ENCODE results near the gene EPB42. TPM values are rescaled to one million over a fixed set of nuclear protein-coding genes. Genes with fewer than 3 reads are reported as not detected.

EPB42 gene
- total and polyA plus RNA-seq, 2 of the 4 experiments (the other 2 are of a cell fraction) = not detected

GRCh38 chr15:43207024-43207423, 13.8 kb downstream of the EPB42 start:
- H2AFZ ChIP-seq (replicated peaks; ENCODE audit: low read length, poor library complexity) = no peak overlapping the region
- in situ Hi-C loops (cut with MboI; ENCODE audit: low sequenced_read_pairs) = no loop called here
- no peak overlapping the region for H2AK9ac ChIP-seq (replicated peaks; ENCODE audit: low read depth, low read length, poor library complexity)
- no peak overlapping the region for H3K27ac ChIP-seq (ENCODE audit: insufficient read depth, low read length)
- no peak overlapping the region for H2BK15ac ChIP-seq (ENCODE audit: low read depth, low read length)
- no peak for TF ChIP-seq USF2 (IDR thresholded peaks at IDR 0.05; ENCODE audit: low read depth, low read length)
- TF ChIP-seq BHLHE40 (IDR thresholded peaks at IDR 0.05; ENCODE audit: low read depth, low read length) = no peak
- no peak for TF ChIP-seq MAZ (IDR thresholded peaks at IDR 0.05; ENCODE audit: borderline replicate concordance, low read depth, low read length)
- TF ChIP-seq CTCF (conservative IDR thresholded peaks at IDR 0.05; ENCODE audit: low read depth, low read length) = no peak
- TF ChIP-seq CEBPB (IDR thresholded peaks at IDR 0.05; ENCODE audit: low read depth, low read length) = no peak
- TF ChIP-seq NFE2L2 (IDR thresholded peaks at IDR 0.05; ENCODE audit: low read depth, low read length) = no peak
- TF ChIP-seq MAFK (IDR thresholded peaks at IDR 0.05; ENCODE audit: low read depth, low read length) = no peak
- TF ChIP-seq ELK1 (IDR thresholded peaks at IDR 0.05; ENCODE audit: borderline replicate concordance, low read depth, low read length) = no peak
- TF ChIP-seq RAD21 (IDR thresholded peaks at IDR 0.05; ENCODE audit: low read length) = no peak
- no peak for TF ChIP-seq RFX5 (IDR thresholded peaks at IDR 0.05; ENCODE audit: low read depth, low read length)
- TF ChIP-seq CHD1 (IDR thresholded peaks at IDR 0.05; ENCODE audit: low read depth, low read length) = no peak
- no peak for TF ChIP-seq POLR2A (IDR thresholded peaks at IDR 0.05; ENCODE audit: low read depth, low read length)
- no peak for TF ChIP-seq SMC3 (IDR thresholded peaks at IDR 0.05; ENCODE audit: low read depth, low read length)
- no peak for TF ChIP-seq RCOR1 (IDR thresholded peaks at IDR 0.05; ENCODE audit: insufficient replicate concordance, low read length)
- no peak for TF ChIP-seq MXI1 (IDR thresholded peaks at IDR 0.05; ENCODE audit: borderline replicate concordance, low read depth, low read length)
- no peak for TF ChIP-seq FOS (IDR thresholded peaks at IDR 0.05; ENCODE audit: low read depth, low read length)
- H3K18ac ChIP-seq (ENCODE audit: low read depth, low read length) = no peak overlapping the region
- H3K9ac ChIP-seq (ENCODE audit: low read depth, low read length) = no peak overlapping the region
- H3K14ac ChIP-seq (replicated peaks; ENCODE audit: low read depth, low read length) = no peak overlapping the region
- ChIA-PET POLR2A (ENCODE audit: unreplicated experiment) (no interaction called here), CTCF (no interaction called here)
- no peak overlapping the region for H4K91ac ChIP-seq (ENCODE audit: insufficient read depth, low read depth, low read length)
- H3K4me3 ChIP-seq (ENCODE audit: insufficient read depth, low read depth, low read length) = no peak overlapping the region
- H3K56ac ChIP-seq (ENCODE audit: extremely low read depth, insufficient read depth, low read length) = no peak overlapping the region
- peaks cover 63% of the 10 kb centered on the region for H3K27me3 ChIP-seq (ENCODE audit: control insufficient read depth, insufficient read depth, low read length)
- H3K4me2 ChIP-seq (ENCODE audit: low read depth, low read length) = no peak overlapping the region
- no peak overlapping the region for H4K5ac ChIP-seq (ENCODE audit: low read depth, low read length)
- ATAC-seq (ENCODE audit: low read depth) (no peak), DNase-seq (no peak)
- H2BK20ac ChIP-seq (ENCODE audit: low read depth, low read length) = no peak overlapping the region
- no peak overlapping the region for H2BK120ac ChIP-seq (ENCODE audit: low read depth, low read length)
- no TSS peak for BruUV-seq (replicated peaks)
- H3K23ac ChIP-seq (ENCODE audit: low read depth, low read length) = no peak overlapping the region
- H3K4ac ChIP-seq (ENCODE audit: low read depth, low read length) = no peak overlapping the region
- dilution Hi-C loops (cut with HindIII; ENCODE audit: low sequenced_read_pairs, unreplicated experiment) = no loop called here
- H2AK5ac ChIP-seq (ENCODE audit: low read depth, low read length) = no peak overlapping the region
- intact Hi-C loops (cut with micrococcal nuclease) = no loop called here
- no peaks in the 10 kb centered on the region for H3K36me3 ChIP-seq (ENCODE audit: control insufficient read depth, insufficient read depth, low read length)
- WGBS, 2 experiments (ENCODE audit: extremely low coverage in 2 of 2, insufficient read length in 1 of 2) = 100% methylated on average over 2 of the region's 9 CpGs; no CpG with 5 or more reads in 1 of the 2 experiments
- no peaks in the 10 kb centered on the region for H3K9me3 ChIP-seq (ENCODE audit: control insufficient read depth, insufficient read depth, low read length)
- no peaks in the 10 kb centered on the region for H4K20me1 ChIP-seq (ENCODE audit: insufficient read depth, low read length)
- no peak overlapping the region for H4K8ac ChIP-seq (ENCODE audit: low read depth in 2 of 2, low read length in 2 of 2)
- no peak overlapping the region for H2BK5ac ChIP-seq (ENCODE audit: low read depth, low read length, poor library complexity, severe bottlenecking)
- no peaks in the 10 kb centered on the region; the same call in 1 of the 2 replicates for H3K9me1 ChIP-seq (ENCODE audit: insufficient read depth, low read length)
- no peaks in the 10 kb centered on the region for H3K79me1 ChIP-seq (ENCODE audit: low read depth in 1 of 2, low read length in 2 of 2)
- H3K4me1 ChIP-seq (ENCODE audit: control insufficient read depth, insufficient read depth, low read length) = no peaks in the 10 kb centered on the region

Data from IMR-90 (cell line).